ENCODE data around the gene PSMD14.
"Not testable (repeated sequence)": the region's sequence is repeated elsewhere in the genome, so short reads cannot be mapped to it uniquely, and the experiment has no call there.

Gene PSMD14

DNA sequence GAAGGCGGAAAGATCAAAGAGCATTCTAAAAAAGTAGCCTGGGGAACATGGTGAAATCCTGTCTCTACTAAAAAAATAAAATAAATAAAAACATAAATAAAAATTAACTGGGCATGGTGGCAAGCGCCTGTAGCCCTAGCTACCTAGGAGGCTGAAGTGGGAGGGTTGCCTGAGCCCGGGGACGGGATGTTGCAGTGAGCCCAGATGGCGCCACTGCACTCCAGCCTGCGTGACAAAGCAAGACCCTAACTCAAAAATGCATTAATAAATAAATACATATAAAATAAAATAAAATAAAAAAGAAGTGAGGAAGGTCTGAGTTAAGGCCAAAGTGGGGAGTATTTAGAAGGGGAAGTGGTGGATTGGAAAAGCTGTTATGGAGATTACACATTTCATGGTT is 1.3 kb upstream of the PSMD14 start:
- Histone ChIP-seq H3K9ac (ENCODE audit: low read length) (no peak overlapping the region), H3K9me3 (ENCODE audit: control insufficient read depth, low read depth, low read length) (no peaks in the 10 kb centered on the region), H3K4me3 (ENCODE audit: low read length) (no peak overlapping the region), H3K36me3 (ENCODE audit: control insufficient read depth, low read depth, low read length) (no peaks in the 10 kb centered on the region), H3K27me3 (ENCODE audit: control insufficient read depth, insufficient read depth, low read length) (no peaks in the 10 kb centered on the region), H3K27ac (ENCODE audit: low read length) (no peak overlapping the region), H3K4me1 (ENCODE audit: control insufficient read depth, low read depth, low read length) (peaks cover 11% of the 10 kb centered on the region)

DNA sequence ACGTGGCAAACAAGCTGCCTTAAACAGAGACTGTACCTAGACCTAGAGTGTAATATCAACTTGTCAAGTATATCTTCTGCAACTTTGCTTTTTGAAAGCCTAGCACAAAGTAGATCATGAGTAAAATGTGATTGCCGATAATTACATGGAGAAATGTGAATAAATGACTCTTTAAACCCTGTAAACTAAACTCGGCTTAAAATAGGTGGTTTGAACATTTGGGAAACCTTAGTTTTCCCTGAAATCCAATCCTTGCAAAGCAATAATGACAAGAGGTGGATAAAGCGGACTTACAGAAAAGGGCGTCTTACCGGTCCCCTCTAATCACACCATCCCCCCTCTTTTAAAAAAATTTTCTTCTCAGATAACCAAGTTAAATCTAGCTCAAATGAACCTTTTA is 549 bp upstream of the PSMD14 start:
- H3K27me3 ChIP-seq (ENCODE audit: control insufficient read depth, insufficient read depth, low read length) = no peaks in the 10 kb centered on the region
- H3K4me1 ChIP-seq (ENCODE audit: control insufficient read depth, low read depth, low read length) = peaks cover 11% of the 10 kb centered on the region
- H3K4me3 ChIP-seq (ENCODE audit: low read length) = peak overlapping the region; percentile 97
- no peaks in the 10 kb centered on the region for H3K9me3 ChIP-seq (ENCODE audit: control insufficient read depth, low read depth, low read length)
- H3K27ac ChIP-seq (ENCODE audit: low read length) = no peak overlapping the region
- no peaks in the 10 kb centered on the region for H3K36me3 ChIP-seq (ENCODE audit: control insufficient read depth, low read depth, low read length)
- peak overlapping the region; percentile 94 for H3K9ac ChIP-seq (ENCODE audit: low read length)

DNA sequence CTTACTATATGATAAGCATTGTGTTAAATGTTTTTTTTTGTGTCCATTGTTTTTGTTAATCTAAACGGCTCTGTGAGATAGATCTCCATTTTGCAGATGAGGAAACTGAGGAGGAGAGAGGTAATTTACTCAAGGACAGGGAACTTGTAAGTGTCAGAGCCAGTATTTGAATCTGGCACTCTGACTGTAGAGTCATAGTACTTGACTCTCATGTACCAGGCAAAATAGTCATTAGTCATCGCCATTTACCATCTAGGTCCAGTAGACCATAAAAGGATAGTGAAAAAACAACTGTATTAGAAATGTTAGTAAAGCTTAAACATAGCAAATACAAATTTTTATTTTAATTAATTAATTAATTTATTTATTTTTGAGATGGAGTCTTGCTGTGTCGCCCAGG is 4.8 kb downstream of the PSMD14 start:
- peaks cover 8% of the 10 kb centered on the region for H3K4me1 ChIP-seq (ENCODE audit: control insufficient read depth, low read depth, low read length)
- no peak overlapping the region for H3K9ac ChIP-seq (ENCODE audit: low read length)
- H3K36me3 ChIP-seq (ENCODE audit: control insufficient read depth, low read depth, low read length) = peaks cover 2% of the 10 kb centered on the region
- no peaks in the 10 kb centered on the region for H3K9me3 ChIP-seq (ENCODE audit: control insufficient read depth, low read depth, low read length)
- no peak overlapping the region for H3K4me3 ChIP-seq (ENCODE audit: low read length)
- H3K27me3 ChIP-seq (ENCODE audit: control insufficient read depth, insufficient read depth, low read length) = no peaks in the 10 kb centered on the region
- no peak overlapping the region for H3K27ac ChIP-seq (ENCODE audit: low read length)

DNA sequence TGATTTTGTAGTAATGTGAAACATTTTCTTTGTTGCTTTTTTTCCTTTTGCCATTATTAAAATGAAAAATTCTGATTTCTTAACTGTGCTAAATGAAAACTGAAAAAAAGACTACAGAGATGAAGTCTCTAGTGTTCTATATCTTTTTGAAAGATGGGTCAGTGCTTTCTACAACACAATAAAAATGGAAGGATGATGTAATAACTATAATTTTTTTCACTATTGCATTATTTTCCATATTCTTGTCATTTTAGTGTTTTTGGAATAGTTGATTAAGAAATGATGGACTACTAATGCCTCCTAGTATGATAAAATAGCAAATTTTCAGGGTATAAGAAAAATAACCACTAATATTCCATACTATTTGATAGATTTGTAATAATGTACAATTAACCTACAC is 7.2 kb downstream of the PSMD14 start:
- Histone ChIP-seq H3K9ac (ENCODE audit: low read length) (no peak overlapping the region), H3K36me3 (ENCODE audit: control insufficient read depth, low read depth, low read length) (peaks cover 8% of the 10 kb centered on the region), H3K4me3 (ENCODE audit: low read length) (no peak overlapping the region), H3K4me1 (ENCODE audit: control insufficient read depth, low read depth, low read length) (no peaks in the 10 kb centered on the region), H3K27me3 (ENCODE audit: control insufficient read depth, insufficient read depth, low read length) (no peaks in the 10 kb centered on the region), H3K9me3 (ENCODE audit: control insufficient read depth, low read depth, low read length) (no peaks in the 10 kb centered on the region), H3K27ac (ENCODE audit: low read length) (no peak overlapping the region)

DNA sequence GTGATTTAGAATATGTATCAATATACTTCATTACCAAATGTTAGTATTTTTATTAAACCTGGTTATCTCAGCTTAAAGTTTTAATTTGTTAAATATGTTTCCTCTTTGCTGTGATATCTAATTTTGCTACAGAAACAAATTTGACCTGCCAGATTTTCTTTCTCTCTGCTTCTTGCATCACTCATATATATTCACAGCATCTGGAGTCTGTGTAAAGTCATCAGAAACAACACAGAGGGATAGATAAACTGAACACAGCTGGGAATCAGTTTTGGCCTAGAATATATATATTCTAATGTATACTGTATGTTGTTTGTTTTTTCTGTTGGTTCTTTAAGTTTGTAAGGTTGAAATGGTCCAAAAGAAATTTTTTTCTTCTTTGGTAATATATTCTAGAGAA is 8.5 kb downstream of the PSMD14 start:
- Histone ChIP-seq H3K4me1 (ENCODE audit: control insufficient read depth, low read depth, low read length) (peaks cover 7% of the 10 kb centered on the region), H3K27me3 (ENCODE audit: control insufficient read depth, insufficient read depth, low read length) (no peaks in the 10 kb centered on the region), H3K27ac (ENCODE audit: low read length) (no peak overlapping the region), H3K4me3 (ENCODE audit: low read length) (no peak overlapping the region), H3K9ac (ENCODE audit: low read length) (no peak overlapping the region), H3K36me3 (ENCODE audit: control insufficient read depth, low read depth, low read length) (peaks cover 8% of the 10 kb centered on the region), H3K9me3 (ENCODE audit: control insufficient read depth, low read depth, low read length) (no peaks in the 10 kb centered on the region)

DNA sequence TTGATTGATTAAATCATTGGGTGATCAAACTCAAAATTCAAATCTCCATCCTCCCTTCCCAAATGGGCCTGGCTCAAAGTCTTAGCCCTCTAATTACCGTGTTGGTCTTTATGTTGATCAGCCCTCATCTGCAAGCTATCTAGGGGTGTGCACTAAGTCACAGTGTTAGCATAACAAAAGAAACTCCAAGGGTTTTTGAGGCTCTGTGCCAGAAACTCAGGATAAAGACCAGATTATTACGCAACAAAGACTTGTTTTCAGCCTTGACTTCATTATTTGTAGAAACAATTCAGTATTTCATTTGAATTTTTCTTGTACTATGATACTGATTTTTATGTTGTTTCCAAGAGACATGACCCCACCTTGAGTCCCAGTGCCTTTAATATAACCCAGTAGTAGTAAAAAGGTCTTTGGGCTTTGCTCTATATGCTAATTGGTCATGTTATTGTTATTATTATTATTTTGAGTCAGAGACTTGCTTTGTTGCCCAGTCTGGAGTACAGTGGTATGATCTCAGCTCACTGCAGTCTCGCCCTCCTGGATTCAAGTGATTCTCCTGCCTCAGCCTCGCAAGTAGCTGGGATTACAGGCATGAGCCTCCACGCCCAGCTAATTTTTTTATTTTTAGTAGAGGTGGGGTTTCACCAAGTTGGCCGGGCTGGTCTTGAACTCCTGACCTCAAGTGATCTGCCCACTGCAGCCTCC is 13.9 kb downstream of the PSMD14 start:
- Histone ChIP-seq H3K9me3 (ENCODE audit: control insufficient read depth, low read depth, low read length) (no peaks in the 10 kb centered on the region), H3K9ac (ENCODE audit: low read length) (no peak overlapping the region), H3K27ac (ENCODE audit: low read length) (no peak overlapping the region), H3K4me3 (ENCODE audit: low read length) (no peak overlapping the region), H3K4me1 (ENCODE audit: control insufficient read depth, low read depth, low read length) (peaks cover 13% of the 10 kb centered on the region), H3K27me3 (ENCODE audit: control insufficient read depth, insufficient read depth, low read length) (no peaks in the 10 kb centered on the region), H3K36me3 (ENCODE audit: control insufficient read depth, low read depth, low read length) (peaks cover 19% of the 10 kb centered on the region)

DNA sequence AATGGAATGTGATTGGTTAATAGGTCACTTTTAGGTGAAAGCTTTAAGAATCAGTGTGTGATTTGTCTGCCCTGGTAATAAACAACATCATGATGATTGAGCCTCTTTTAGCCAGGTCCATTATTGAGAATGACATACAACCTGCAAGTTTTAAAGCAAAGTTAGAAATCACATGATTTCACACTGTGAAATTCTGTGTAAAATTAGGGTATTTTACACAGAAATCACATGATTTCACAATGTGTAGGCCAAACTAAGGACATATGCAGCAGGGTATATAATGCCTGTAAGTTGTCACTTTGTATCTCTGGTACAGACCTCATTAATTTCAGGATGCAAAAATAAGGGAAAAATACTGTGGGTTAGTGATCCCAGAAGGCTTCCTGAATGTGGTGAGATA is 16.7 kb downstream of the PSMD14 start:
- Histone ChIP-seq H3K9ac (ENCODE audit: low read length) (no peak overlapping the region), H3K27me3 (ENCODE audit: control insufficient read depth, insufficient read depth, low read length) (no peaks in the 10 kb centered on the region), H3K9me3 (ENCODE audit: control insufficient read depth, low read depth, low read length) (no peaks in the 10 kb centered on the region), H3K27ac (ENCODE audit: low read length) (no peak overlapping the region), H3K4me3 (ENCODE audit: low read length) (no peak overlapping the region), H3K4me1 (ENCODE audit: control insufficient read depth, low read depth, low read length) (peaks cover 13% of the 10 kb centered on the region), H3K36me3 (ENCODE audit: control insufficient read depth, low read depth, low read length) (peaks cover 14% of the 10 kb centered on the region)

DNA sequence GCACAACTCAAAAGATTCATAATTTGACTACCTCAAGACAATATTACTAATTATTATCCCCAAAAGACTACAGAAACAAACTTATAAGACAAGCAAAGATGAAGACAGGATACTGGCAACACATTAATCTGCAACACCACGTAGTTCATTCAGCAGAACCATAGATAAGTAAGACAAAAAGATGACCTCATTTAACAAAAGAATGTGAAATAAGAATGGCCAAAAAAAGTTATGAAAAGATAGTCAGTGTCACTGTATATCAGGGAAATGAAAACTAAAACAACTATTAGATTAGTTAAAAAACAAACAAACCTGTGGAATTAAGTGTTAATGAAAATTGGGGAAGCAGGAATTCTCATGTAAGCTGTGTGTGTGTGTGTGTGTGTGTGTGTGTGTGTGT is 19.4 kb downstream of the PSMD14 start:
- peaks cover 16% of the 10 kb centered on the region for H3K36me3 ChIP-seq (ENCODE audit: control insufficient read depth, low read depth, low read length)
- H3K4me3 ChIP-seq (ENCODE audit: low read length) = no peak overlapping the region
- H3K9ac ChIP-seq (ENCODE audit: low read length) = no peak overlapping the region
- no peak overlapping the region for H3K27ac ChIP-seq (ENCODE audit: low read length)
- no peaks in the 10 kb centered on the region for H3K9me3 ChIP-seq (ENCODE audit: control insufficient read depth, low read depth, low read length)
- H3K4me1 ChIP-seq (ENCODE audit: control insufficient read depth, low read depth, low read length) = no peaks in the 10 kb centered on the region
- H3K27me3 ChIP-seq (ENCODE audit: control insufficient read depth, insufficient read depth, low read length) = no peaks in the 10 kb centered on the region

DNA sequence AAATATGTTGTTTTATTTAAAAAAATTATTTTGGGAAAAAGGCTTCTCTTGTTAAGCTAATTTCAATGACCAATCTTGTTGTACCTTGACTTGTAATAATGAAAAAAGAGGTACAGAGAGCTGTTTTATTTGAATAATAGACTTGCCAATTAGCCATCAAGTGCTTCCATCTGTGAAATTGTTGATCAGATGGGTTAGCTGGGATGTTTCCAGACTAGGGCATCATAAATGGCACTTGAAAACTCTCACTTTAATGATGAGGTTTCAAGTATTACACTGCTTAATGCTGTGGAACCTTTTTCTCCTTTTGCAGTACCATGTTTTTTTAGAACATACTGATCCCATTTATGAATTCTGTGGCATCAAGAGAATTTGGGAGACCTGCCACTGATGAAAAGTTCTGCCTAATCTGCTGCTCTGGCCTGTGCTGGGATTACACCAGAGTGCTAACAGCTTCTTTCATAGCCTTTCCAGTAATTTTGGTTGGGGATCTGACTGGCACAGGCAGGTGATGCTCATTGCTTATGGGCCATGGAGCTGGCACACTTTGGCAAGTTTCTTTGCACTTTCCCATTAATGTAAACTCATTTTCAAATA is 24.2 kb downstream of the PSMD14 start:
- Histone ChIP-seq H3K4me1 (ENCODE audit: control insufficient read depth, low read depth, low read length) (no peaks in the 10 kb centered on the region), H3K9ac (ENCODE audit: low read length) (no peak overlapping the region), H3K4me3 (ENCODE audit: low read length) (no peak overlapping the region), H3K36me3 (ENCODE audit: control insufficient read depth, low read depth, low read length) (peaks cover 3% of the 10 kb centered on the region), H3K9me3 (ENCODE audit: control insufficient read depth, low read depth, low read length) (no peaks in the 10 kb centered on the region), H3K27ac (ENCODE audit: low read length) (no peak overlapping the region), H3K27me3 (ENCODE audit: control insufficient read depth, insufficient read depth, low read length) (no peaks in the 10 kb centered on the region)

DNA sequence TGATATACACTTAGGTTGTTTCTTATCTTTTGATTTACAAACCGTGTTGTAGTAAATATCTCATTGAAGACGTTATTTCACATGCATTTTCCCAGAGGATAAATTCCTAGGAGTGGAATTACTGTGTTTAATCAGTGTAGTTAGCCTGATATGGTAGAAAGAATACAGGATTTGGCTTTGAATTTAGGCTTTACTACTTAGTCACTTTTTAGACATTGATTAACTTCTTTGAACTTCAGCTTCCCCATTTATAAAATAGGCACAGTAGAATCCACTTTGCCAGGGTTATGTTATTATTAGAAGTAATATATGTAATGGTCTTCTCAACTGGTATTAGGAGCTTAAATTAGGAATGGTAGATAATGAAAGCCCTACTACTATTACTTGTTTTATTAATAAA is 27.4 kb downstream of the PSMD14 start:
- peaks cover 8% of the 10 kb centered on the region for H3K36me3 ChIP-seq (ENCODE audit: control insufficient read depth, low read depth, low read length)

DNA sequence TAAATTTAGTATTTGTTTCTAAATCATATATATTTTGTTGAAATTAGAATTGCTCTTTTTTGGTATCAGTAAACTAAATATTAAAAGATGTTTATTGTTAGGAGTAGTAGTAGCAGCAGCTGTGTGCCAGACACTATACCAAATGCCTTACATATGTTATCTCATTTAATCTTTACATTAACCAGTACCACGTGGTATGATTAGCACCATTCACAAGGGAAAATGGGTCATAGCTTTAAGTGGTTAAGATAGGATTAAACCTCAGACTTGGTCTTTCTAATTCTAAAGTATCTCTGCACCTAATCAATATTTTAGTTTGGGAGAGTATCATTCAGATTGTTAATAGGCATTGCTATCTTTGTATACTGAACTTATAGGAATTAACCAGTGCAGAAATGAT is 29.0 kb downstream of the PSMD14 start:
- Histone ChIP-seq H3K4me1 (ENCODE audit: control insufficient read depth, low read depth, low read length) (no peaks in the 10 kb centered on the region), H3K27ac (ENCODE audit: low read length) (no peak overlapping the region), H3K9ac (ENCODE audit: low read length) (no peak overlapping the region), H3K9me3 (ENCODE audit: control insufficient read depth, low read depth, low read length) (no peaks in the 10 kb centered on the region), H3K36me3 (ENCODE audit: control insufficient read depth, low read depth, low read length) (peaks cover 8% of the 10 kb centered on the region), H3K27me3 (ENCODE audit: control insufficient read depth, insufficient read depth, low read length) (no peaks in the 10 kb centered on the region), H3K4me3 (ENCODE audit: low read length) (no peak overlapping the region)

More for the DNA sequence above, 27.4 kb downstream of the PSMD14 start:
- Histone ChIP-seq H3K9ac (ENCODE audit: low read length) (no peak overlapping the region), H3K27ac (ENCODE audit: low read length) (no peak overlapping the region), H3K9me3 (ENCODE audit: control insufficient read depth, low read depth, low read length) (no peaks in the 10 kb centered on the region), H3K4me3 (ENCODE audit: low read length) (no peak overlapping the region), H3K27me3 (ENCODE audit: control insufficient read depth, insufficient read depth, low read length) (no peaks in the 10 kb centered on the region), H3K4me1 (ENCODE audit: control insufficient read depth, low read depth, low read length) (no peaks in the 10 kb centered on the region)

DNA sequence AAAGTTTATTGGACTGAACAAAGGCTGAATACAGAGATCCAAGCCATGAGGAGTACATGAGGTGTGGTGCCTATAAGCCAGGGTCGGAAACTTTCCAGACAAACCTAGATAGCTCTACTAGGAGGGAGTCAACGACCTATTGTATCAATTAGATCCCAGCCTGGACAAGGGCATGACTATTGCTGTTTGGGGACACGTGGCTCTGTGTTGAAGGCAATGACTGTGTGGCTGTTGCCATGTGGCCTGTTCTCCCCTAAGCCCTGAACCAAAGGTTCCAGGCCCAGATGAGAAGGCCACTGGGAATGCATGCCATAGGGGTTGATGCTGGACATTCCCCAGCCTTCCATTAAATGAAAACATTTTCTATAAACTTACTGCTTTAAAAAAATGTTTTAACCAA is 31.3 kb downstream of the PSMD14 start:
- not testable (repeated sequence) for H3K27me3 ChIP-seq (ENCODE audit: control insufficient read depth, insufficient read depth, low read length); H3K9me3 ChIP-seq (ENCODE audit: control insufficient read depth, low read depth, low read length); H3K36me3 ChIP-seq (ENCODE audit: control insufficient read depth, low read depth, low read length); H3K27ac ChIP-seq (ENCODE audit: low read length); H3K4me3 ChIP-seq (ENCODE audit: low read length); H3K4me1 ChIP-seq (ENCODE audit: control insufficient read depth, low read depth, low read length); H3K9ac ChIP-seq (ENCODE audit: low read length)
